ENCODE measurements around the gene MAST4.

Gene MAST4

GRCh38 chr5:66595756-66596635, at the start of gene MAST4:
Gene MAST4 (plus strand): TSS chr5:66596393. CDS start chr5:66596656, 263 bp downstream.
- no peak for FAIRE-seq

- FAIRE-seq = no peak
These were observed 49.7 kb upstream of the MAST4 start for GRCh38 chr5:66546541-66546940.

GRCh38 chr5:66551338-66551737, 44.9 kb upstream of the MAST4 start:
- FAIRE-seq = no peak

- FAIRE-seq = no peak
These were observed 44.2 kb upstream of the MAST4 start for GRCh38 chr5:66551945-66552344.

GRCh38 chr5:66553368-66553912, 42.8 kb upstream of the MAST4 start:
- no peak for FAIRE-seq

GRCh38 chr5:66553916-66554575, 42.1 kb upstream of the MAST4 start:
- FAIRE-seq = no peak

GRCh38 chr5:66554884-66555283, 41.3 kb upstream of the MAST4 start:
- no peak for FAIRE-seq

GRCh38 chr5:66558560-66558959, 37.6 kb upstream of the MAST4 start:
- no peak for FAIRE-seq

- no peak for FAIRE-seq
These were observed 35.8 kb upstream of the MAST4 start for GRCh38 chr5:66560371-66560770.

GRCh38 chr5:66561256-66561990, 34.8 kb upstream of the MAST4 start:
- no peak for FAIRE-seq

- no peak for FAIRE-seq
These were observed 30.3 kb upstream of the MAST4 start for GRCh38 chr5:66565878-66566277.

GRCh38 chr5:66567474-66567873, 28.7 kb upstream of the MAST4 start:
- no peak for FAIRE-seq

- FAIRE-seq = no peak
These were observed 26.0 kb upstream of the MAST4 start for GRCh38 chr5:66570201-66570600.

GRCh38 chr5:66573733-66574132, 22.5 kb upstream of the MAST4 start:
- no peak for FAIRE-seq

- no peak for FAIRE-seq
These were observed 13.6 kb upstream of the MAST4 start for GRCh38 chr5:66582499-66583165.

- no peak for FAIRE-seq
These were observed 10.9 kb upstream of the MAST4 start for GRCh38 chr5:66585291-66585690.

GRCh38 chr5:66587771-66588170, 8.4 kb upstream of the MAST4 start:
- FAIRE-seq = no peak

GRCh38 chr5:66596636-66597182, 516 bp downstream of the MAST4 start:
- FAIRE-seq = no peak

- no peak for FAIRE-seq
These were observed 1.1 kb downstream of the MAST4 start for GRCh38 chr5:66597183-66597757.

- no peak for FAIRE-seq
These were observed 6.4 kb downstream of the MAST4 start for GRCh38 chr5:66602621-66603020.

- FAIRE-seq = no peak
These were observed 7.0 kb downstream of the MAST4 start for GRCh38 chr5:66603164-66603563.

GRCh38 chr5:66603881-66604280, 7.7 kb downstream of the MAST4 start:
- FAIRE-seq = no peak

All from islet of Langerhans (tissue), 1 donor.